IMR-90 (cell line): Measurements from ENCODE around the gene FRMD1. TPM values are rescaled to one million over a fixed set of nuclear protein-coding genes. Genes with fewer than 3 reads are reported as not detected.

Experiments
- ATAC-seq: fragments of 200-7000 bp; cut with Tn5 transposase; 2 replicates; pipeline ENCODE4 v1.9.1; 2020; ENCODE audit warnings: low read depth, mild to moderate bottlenecking, moderate library complexity
- BruUV-seq: library from RNA; stranded (reverse); fragments of 400-500 nt; replicated peaks from 2 replicates; lab custom pipeline; 2021; lab: Mats Ljungman, UMichigan
- CTCF ChIA-PET: fragments of 300-600 bp; formaldehyde crosslinking; extraction: SDS; loops from one replicate; lab custom pipeline; 2021; ENCODE audit warnings: antibody characterized with exemption; lab: Yijun Ruan, JAX
- POLR2A ChIA-PET: fragments of 300-600 bp; sonication (Branson Sonifier 250); formaldehyde crosslinking; loops from one replicate; lab custom pipeline; 2022; ENCODE audit warnings: antibody characterized with exemption; ENCODE audit not compliant: unreplicated experiment; lab: Charles Lee
- DNase-seq: peaks from one replicate; pipeline ENCODE4 v3.0.0; 2013
- H2AFZ ChIP-seq: replicated peaks from 2 replicates; pipeline ENCODE3; 2013; ENCODE audit warnings: low read length, mild to moderate bottlenecking; ENCODE audit not compliant: poor library complexity
- H2AK5ac ChIP-seq: 2 replicates; pipeline ENCODE4 v1.6.1; 2013; ENCODE audit warnings: low read depth, low read length, inconsistent platforms
- H2AK9ac ChIP-seq: replicated peaks from 2 replicates; pipeline ENCODE3; 2013; ENCODE audit warnings: mild to moderate bottlenecking, low read depth, low read length, moderate library complexity; ENCODE audit not compliant: poor library complexity
- H2BK120ac ChIP-seq: 2 replicates; pipeline ENCODE4 v1.6.1; 2013; ENCODE audit warnings: low read depth, low read length, inconsistent platforms
- H2BK15ac ChIP-seq: 3 replicates; pipeline ENCODE4 v1.6.1; 2013; ENCODE audit warnings: low read depth, low read length, inconsistent platforms
- H2BK20ac ChIP-seq: 2 replicates; pipeline ENCODE4 v1.6.1; 2013; ENCODE audit warnings: low read depth, mild to moderate bottlenecking, inconsistent platforms, low read length, moderate library complexity
- H2BK5ac ChIP-seq: 2 replicates; pipeline ENCODE4 v1.6.1; 2013; ENCODE audit warnings: mild to moderate bottlenecking, low read depth, low read length, inconsistent platforms; ENCODE audit not compliant: poor library complexity, severe bottlenecking
- H3K14ac ChIP-seq: replicated peaks from 2 replicates; pipeline ENCODE4 v1.6.1; 2013; ENCODE audit warnings: low read depth, low read length, inconsistent platforms
- H3K18ac ChIP-seq: 2 replicates; pipeline ENCODE4 v1.6.1; 2013; ENCODE audit warnings: low read depth, low read length, control low read depth
- H3K23ac ChIP-seq: 2 replicates; pipeline ENCODE4 v1.6.1; 2013; ENCODE audit warnings: low read depth, low read length, inconsistent platforms
- H3K27ac ChIP-seq: 2 replicates; pipeline ENCODE4 v1.5.1; 2013; ENCODE audit warnings: mild to moderate bottlenecking, control low read depth, low read length; ENCODE audit not compliant: insufficient read depth
- H3K27me3 ChIP-seq: 2 replicates; pipeline ENCODE4 v1.6.1; 2013; ENCODE audit warnings: low read length; ENCODE audit not compliant: control insufficient read depth, insufficient read depth
- H3K36me3 ChIP-seq: 2 replicates; pipeline ENCODE4 v1.6.1; 2013; ENCODE audit warnings: low read length, mixed read lengths; ENCODE audit not compliant: control insufficient read depth, insufficient read depth
- H3K4ac ChIP-seq: 2 replicates; pipeline ENCODE4 v1.6.1; 2013; ENCODE audit warnings: low read depth, low read length, inconsistent platforms
- H3K4me1 ChIP-seq: 2 replicates; pipeline ENCODE4 v1.6.1; 2013; ENCODE audit warnings: low read length, mixed read lengths; ENCODE audit not compliant: control insufficient read depth, insufficient read depth
- H3K4me2 ChIP-seq: 2 replicates; pipeline ENCODE4 v1.6.1; 2013; ENCODE audit warnings: low read depth, mild to moderate bottlenecking, control low read depth, low read length, moderate library complexity
- H3K4me3 ChIP-seq: 2 replicates; pipeline ENCODE4 v1.5.1; 2013; ENCODE audit warnings: low read depth, mild to moderate bottlenecking, control low read depth, low read length, moderate library complexity; ENCODE audit not compliant: insufficient read depth
- H3K56ac ChIP-seq: 2 replicates; pipeline ENCODE4 v1.6.1; 2013; ENCODE audit warnings: low read length, inconsistent platforms; ENCODE audit not compliant: insufficient read depth; ENCODE audit errors: extremely low read depth
- H3K79me1 ChIP-seq, 2 experiments: 2 replicates each; pipeline ENCODE4 v1.6.1; 2013; ENCODE audit warnings: low read length in 2 of 2, inconsistent platforms in 1 of 2, low read depth in 1 of 2
- H3K9ac ChIP-seq: 2 replicates; pipeline ENCODE4 v1.6.1; 2013; ENCODE audit warnings: low read depth, low read length, control low read depth
- H3K9me1 ChIP-seq: 2 replicates; pipeline ENCODE4 v1.6.1; 2013; ENCODE audit warnings: low read length, inconsistent platforms; ENCODE audit not compliant: insufficient read depth
- H3K9me3 ChIP-seq: 2 replicates; pipeline ENCODE4 v1.6.1; 2013; ENCODE audit warnings: low read length; ENCODE audit not compliant: control insufficient read depth, insufficient read depth
- H4K20me1 ChIP-seq: 2 replicates; pipeline ENCODE4 v1.6.1; 2013; ENCODE audit warnings: low read length, inconsistent platforms; ENCODE audit not compliant: insufficient read depth
- H4K5ac ChIP-seq: 2 replicates; pipeline ENCODE4 v1.6.1; 2013; ENCODE audit warnings: mild to moderate bottlenecking, low read depth, low read length, control low read depth
- H4K8ac ChIP-seq, 2 experiments: 2 replicates each; pipeline ENCODE4 v1.6.1; 2013; ENCODE audit warnings: low read depth in 2 of 2, low read length in 2 of 2, control low read depth in 1 of 2, inconsistent platforms in 1 of 2
- H4K91ac ChIP-seq: 2 replicates; pipeline ENCODE4 v1.6.1; 2013; ENCODE audit warnings: low read depth, low read length, inconsistent platforms; ENCODE audit not compliant: insufficient read depth
- BHLHE40 ChIP-seq: fragments of 150-350 bp; IDR thresholded peaks from 2 replicates; pipeline ENCODE4 v1.6.1; 2016; ENCODE audit warnings: mild to moderate bottlenecking, low read depth, low read length
- CTCF ChIP-seq: conservative IDR thresholded peaks from 2 replicates; pipeline ENCODE4 v1.5.1; 2012; ENCODE audit warnings: mild to moderate bottlenecking, low read depth, low read length, improper control_type of control experiment
- FOS ChIP-seq: fragments of 150-350 bp; IDR thresholded peaks from 2 replicates; pipeline ENCODE4 v1.6.1; 2016; ENCODE audit warnings: low read depth, low read length
- MAFK ChIP-seq: IDR thresholded peaks from 2 replicates; pipeline ENCODE4 v1.6.1; 2012; ENCODE audit warnings: low read depth, low read length, improper control_type of control experiment
- MAZ ChIP-seq: IDR thresholded peaks from 2 replicates; pipeline ENCODE4 v1.6.1; 2012; ENCODE audit warnings: low read depth, mild to moderate bottlenecking, low read length, improper control_type of control experiment, moderate library complexity, borderline replicate concordance
- MXI1 ChIP-seq: IDR thresholded peaks from 2 replicates; pipeline ENCODE4 v1.6.1; 2012; ENCODE audit warnings: low read depth, mild to moderate bottlenecking, low read length, moderate library complexity, borderline replicate concordance
- POLR2A ChIP-seq: IDR thresholded peaks from 2 replicates; pipeline ENCODE4 v1.6.1; 2012; ENCODE audit warnings: mild to moderate bottlenecking, low read depth, low read length
- SMC3 ChIP-seq: fragments of 150-350 bp; IDR thresholded peaks from 2 replicates; pipeline ENCODE4 v1.6.1; 2016; ENCODE audit warnings: low read depth, mild to moderate bottlenecking, antibody characterized with exemption, low read length, moderate library complexity
- WGBS, 2 experiments: methylation state at CpG; one replicate each; pipeline versions ENCODE4 v1.1.5 to v1.1.7; 2013; ENCODE audit warnings: missing lambda C conversion rate in 2 of 2; ENCODE audit not compliant: insufficient read length in 1 of 2; ENCODE audit errors: extremely low coverage in 2 of 2; 5-methylcytosine and 5-hydroxymethylcytosine counted together
- dilution Hi-C: fragments of 300-500 bp; cut with HindIII; formaldehyde crosslinking; loops from one replicate; pipeline ENCODE4 v1.14.3; 2018; ENCODE audit warnings: low sequenced_read_pairs; ENCODE audit not compliant: unreplicated experiment
- in situ Hi-C: fragments of 300-500 bp; cut with MboI; formaldehyde crosslinking; loops from 3 replicates; pipeline ENCODE4 v1.14.3; 2019; ENCODE audit warnings: low sequenced_read_pairs, inconsistent platforms, mixed read lengths
- intact Hi-C: fragments of 100-400 bp; cut with micrococcal nuclease; formaldehyde crosslinking; loops from 2 replicates; pipeline ENCODE4 v1.10.0; 2022
- polyA plus RNA-seq, 3 experiments: library from polyadenylated mRNA; depleted of rRNA; stranded (reverse); fragments of >200 nt; gene quantifications; 2 replicates each; pipeline ENCODE4 v1.2.3, GENCODE V29; 2012; ENCODE audit warnings: low replicate concordance in 1 of 3
- total RNA-seq: library from RNA; depleted of rRNA; stranded (reverse); fragments of >200 nt; gene quantifications from 2 replicates; pipeline ENCODE4 v1.2.3, GENCODE V29; 2012

FRMD1 gene
- total and polyA plus RNA-seq, 2 of the 4 experiments (the other 2 are of a cell fraction) = not detected

- TF ChIP-seq SMC3 = no peak
- TF ChIP-seq POLR2A = no peak
Measured at GRCh38 chr6:168087436-168088160, 8.6 kb upstream of the FRMD1 start (continued).

- in situ Hi-C loops = no loop called here
- H3K9ac ChIP-seq = no peak overlapping the region
- H2BK5ac ChIP-seq = no peak overlapping the region
- no peak overlapping the region for H2BK120ac ChIP-seq
- H4K91ac ChIP-seq = no peak overlapping the region
- no peak overlapping the region for H4K5ac ChIP-seq
- H2AFZ ChIP-seq = no peak overlapping the region
- H3K56ac ChIP-seq = no peak overlapping the region
- intact Hi-C loops = no loop called here
- no peak overlapping the region for H3K4ac ChIP-seq
- no peak overlapping the region for H3K27ac ChIP-seq
- H2AK9ac ChIP-seq = no peak overlapping the region
- H2BK20ac ChIP-seq = no peak overlapping the region
- ChIA-PET POLR2A (no interaction called here), CTCF (no interaction called here)
- H3K9me3 ChIP-seq = no peaks in the 10 kb centered on the region
- H3K9me1 ChIP-seq = no peaks in the 10 kb centered on the region
- no peaks in the 10 kb centered on the region; the same call in 1 of the 2 replicates for H4K20me1 ChIP-seq
- no peaks in the 10 kb centered on the region for H3K36me3 ChIP-seq
- DNase-seq = no peak
- no peak overlapping the region for H3K4me2 ChIP-seq
- no peak for ATAC-seq
- dilution Hi-C loops = no loop called here
- no TSS peak for BruUV-seq
- no peak overlapping the region for H3K18ac ChIP-seq
- no peak overlapping the region for H3K4me3 ChIP-seq
- no peaks in the 10 kb centered on the region for H3K79me1 ChIP-seq
- TF ChIP-seq MXI1 (no peak), MAFK (no peak), MAZ (no peak), BHLHE40 (no peak), POLR2A (no peak), CTCF (no peak), FOS (no peak), SMC3 (no peak)
- peaks cover 15% of the 10 kb centered on the region; the same call in 1 of the 2 replicates for H3K4me1 ChIP-seq
- no peak overlapping the region for H3K23ac ChIP-seq
- 83% methylated on average over 2 of the region's 10 CpGs; no CpG with 5 or more reads in 1 of the 2 experiments for WGBS, 2 experiments
- H3K14ac ChIP-seq = no peak overlapping the region
- H2BK15ac ChIP-seq = no peak overlapping the region
- H2AK5ac ChIP-seq = no peak overlapping the region
- no peak overlapping the region for H4K8ac ChIP-seq
- H3K27me3 ChIP-seq = peaks cover 5% of the 10 kb centered on the region; the same call in 1 of the 2 replicates
Measured at GRCh38 chr6:168086616-168087015, 7.6 kb upstream of the FRMD1 start.
